C4-2B (cell line): Measurements from ENCODE around the gene COL23A1.

Source experiments
- ZFX ChIP-seq: fragments of 450-650 bp; IDR thresholded peaks from 2 replicates; pipeline ENCODE4 v1.6.1; 2017
- TF ChIP-seq, protein P1 (sequence below): fragments of 450-650 bp; conservative IDR thresholded peaks from 2 replicates; pipeline ENCODE4 v1.5.1; 2017; ENCODE audit warnings: mild to moderate bottlenecking

DNA sequence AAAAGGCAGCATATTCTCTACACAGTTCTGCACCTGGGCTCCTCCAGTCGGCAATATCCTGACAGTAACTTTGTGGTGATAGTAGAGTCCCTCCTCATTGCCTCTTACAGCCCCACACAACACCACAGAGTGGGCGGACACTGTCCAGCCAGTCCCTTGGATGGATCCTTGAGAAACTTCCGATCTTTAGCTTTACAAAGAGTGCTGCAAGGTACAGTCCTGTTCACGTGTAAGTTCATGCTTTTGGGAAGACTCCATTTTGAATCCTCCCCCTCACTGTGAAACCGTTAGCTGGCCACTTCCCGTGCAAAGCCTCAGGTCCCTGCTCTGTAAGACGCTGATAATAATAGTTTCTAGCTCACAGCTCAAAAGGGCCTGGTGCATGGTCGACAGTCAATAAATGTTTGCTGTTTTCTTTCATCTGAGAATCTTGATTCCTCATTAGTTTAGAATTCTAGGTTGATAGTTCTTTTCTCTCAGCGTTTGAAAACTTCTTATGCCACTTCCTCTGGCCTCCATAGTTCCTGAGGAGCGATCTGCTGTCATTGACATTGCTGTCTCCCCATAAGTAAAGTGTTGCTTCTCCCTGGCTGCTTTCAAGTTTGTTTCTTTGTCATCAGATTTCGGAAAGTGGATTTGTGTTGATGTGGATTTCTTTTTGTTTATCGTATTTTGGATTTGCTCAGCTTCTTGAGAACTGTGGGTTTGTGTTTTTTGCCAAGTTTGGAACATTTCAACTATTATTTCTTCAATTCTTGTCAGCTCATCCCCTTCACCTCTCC lies 82.9 kb downstream of the COL23A1 start:
- TF ChIP-seq, protein P1, sequence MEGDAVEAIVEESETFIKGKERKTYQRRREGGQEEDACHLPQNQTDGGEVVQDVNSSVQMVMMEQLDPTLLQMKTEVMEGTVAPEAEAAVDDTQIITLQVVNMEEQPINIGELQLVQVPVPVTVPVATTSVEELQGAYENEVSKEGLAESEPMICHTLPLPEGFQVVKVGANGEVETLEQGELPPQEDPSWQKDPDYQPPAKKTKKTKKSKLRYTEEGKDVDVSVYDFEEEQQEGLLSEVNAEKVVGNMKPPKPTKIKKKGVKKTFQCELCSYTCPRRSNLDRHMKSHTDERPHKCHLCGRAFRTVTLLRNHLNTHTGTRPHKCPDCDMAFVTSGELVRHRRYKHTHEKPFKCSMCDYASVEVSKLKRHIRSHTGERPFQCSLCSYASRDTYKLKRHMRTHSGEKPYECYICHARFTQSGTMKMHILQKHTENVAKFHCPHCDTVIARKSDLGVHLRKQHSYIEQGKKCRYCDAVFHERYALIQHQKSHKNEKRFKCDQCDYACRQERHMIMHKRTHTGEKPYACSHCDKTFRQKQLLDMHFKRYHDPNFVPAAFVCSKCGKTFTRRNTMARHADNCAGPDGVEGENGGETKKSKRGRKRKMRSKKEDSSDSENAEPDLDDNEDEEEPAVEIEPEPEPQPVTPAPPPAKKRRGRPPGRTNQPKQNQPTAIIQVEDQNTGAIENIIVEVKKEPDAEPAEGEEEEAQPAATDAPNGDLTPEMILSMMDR, result no peak
- no peak for TF ChIP-seq ZFX
